HT1080 (cell line): ENCODE data around the gene HRH2. TPM values are rescaled to one million over a fixed set of nuclear protein-coding genes. Genes with fewer than 3 reads are reported as not detected.
"Not testable (repeated sequence)": the region's sequence is repeated elsewhere in the genome, so short reads cannot be mapped to it uniquely, and the experiment has no call there.

Experiments used
- DNase-seq: peaks from one replicate; pipeline ENCODE4 v3.0.0-alpha.2; 2015; ENCODE audit warnings: low read depth
- total RNA-seq: library from RNA; depleted of rRNA; stranded (reverse); fragments of >200 nt; shearing (Covaris generic); gene quantifications from 2 replicates; pipeline ENCODE4 v1.2.3, GENCODE V29; 2014

The HRH2 gene
- total RNA-seq, 1 experiment from 2014 or later = 4.1 TPM

DNA sequence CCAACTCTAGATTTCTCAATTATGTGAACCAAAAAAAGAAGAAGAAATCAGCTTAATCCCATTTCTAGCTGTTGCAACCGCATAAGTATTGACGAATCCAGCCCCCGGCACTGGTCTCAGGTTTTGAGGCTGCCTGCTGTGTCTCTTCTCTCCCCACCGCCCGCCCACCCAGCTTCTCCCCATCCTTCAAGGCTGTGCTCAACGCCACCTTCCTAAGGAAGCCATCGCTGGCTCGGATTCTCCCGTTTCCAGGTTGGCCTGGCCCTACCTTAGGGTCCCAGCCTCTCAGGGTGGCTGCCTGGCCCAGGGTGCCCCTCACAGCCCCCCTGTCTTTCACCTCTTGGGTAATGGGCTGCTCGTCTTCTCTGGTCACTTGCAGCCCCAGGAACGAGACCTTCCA lies 77.8 kb downstream of the HRH2 start:
- DNase-seq = no peak

DNA sequence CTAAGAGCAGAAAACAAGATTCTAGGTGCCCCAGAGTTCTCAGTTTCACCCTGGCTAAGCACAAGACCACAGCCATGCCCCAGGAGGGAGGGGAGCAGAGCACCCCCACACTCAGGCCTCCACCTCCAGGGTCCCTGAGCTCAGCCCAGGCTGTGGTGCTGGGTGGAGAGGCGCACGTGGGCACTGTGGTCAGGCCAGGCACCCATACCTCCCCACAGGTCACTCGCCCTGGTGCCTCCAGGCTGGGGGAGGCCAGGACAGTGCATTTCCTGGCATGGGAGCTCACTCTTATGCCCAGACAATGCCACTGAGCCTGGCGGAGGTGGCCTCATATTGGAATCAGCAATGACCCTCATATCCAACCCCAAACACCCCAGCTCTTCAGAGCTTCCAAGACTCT lies 78.8 kb downstream of the HRH2 start:
- no peak for DNase-seq

DNA sequence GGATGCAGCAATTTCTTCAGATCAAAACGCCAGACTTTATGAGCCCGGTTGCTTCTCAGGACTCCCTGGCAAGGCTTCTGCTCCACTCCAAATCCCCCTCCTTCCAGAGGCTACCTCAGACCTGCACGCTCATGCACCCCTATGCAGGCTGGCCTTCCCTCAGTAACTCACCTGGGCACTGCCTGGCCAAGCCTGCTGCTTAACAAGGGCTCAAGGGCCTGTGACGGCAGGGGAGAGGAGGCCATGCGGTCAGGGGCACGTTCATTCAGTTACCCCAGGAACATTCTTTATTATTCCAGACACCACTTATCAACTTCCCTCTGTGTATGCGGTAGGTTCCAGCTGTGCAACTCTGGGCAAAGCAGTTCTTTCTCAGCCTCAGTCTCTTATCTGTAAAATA lies 79.6 kb downstream of the HRH2 start:
- DNase-seq = no peak

DNA sequence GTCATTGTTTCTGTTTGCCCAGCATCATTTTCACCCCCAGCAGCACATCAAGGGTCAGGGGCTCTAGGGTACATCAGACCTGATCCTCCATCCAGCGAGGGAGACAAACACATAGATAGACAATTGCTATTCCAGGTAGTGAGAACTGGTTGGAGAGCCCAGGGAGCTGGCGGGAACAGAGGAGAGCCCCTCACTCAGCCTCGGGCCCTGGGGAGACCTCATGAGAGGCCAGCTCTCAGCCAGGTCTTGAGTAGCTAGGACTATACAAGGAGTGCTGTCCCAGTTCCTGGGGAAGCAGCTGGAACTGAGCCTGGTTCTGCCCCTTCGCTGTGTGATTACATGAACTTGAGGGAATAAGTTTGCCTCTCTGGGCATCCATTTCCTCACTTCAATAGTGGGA lies 80.3 kb downstream of the HRH2 start:
- no peak for DNase-seq

DNA sequence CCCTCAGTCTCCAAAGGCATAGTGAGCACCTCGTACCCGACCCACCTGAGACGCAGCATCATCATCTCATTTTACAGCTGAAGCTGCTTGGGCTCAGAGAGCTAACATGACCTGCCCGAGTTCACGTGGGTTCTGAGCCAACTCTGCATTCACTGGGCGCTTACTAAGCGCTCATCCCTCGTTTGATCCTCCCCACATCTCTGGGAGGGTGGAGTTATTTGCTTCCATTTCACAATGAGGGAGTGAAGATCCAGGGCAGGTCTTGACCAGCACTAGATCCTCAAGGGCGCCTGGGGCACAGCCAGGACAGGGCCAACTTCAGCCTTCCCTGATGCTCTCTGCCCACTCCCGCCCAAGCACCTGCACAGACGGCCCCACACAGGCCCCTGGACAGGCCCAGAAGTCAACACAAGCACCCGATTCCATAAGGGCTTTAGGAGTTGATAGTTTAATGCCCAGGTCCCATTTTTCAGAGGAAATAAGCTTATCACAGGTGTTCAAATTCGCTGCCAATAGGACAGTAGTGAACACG lies 80.8 kb downstream of the HRH2 start:
- no peak for DNase-seq

DNA sequence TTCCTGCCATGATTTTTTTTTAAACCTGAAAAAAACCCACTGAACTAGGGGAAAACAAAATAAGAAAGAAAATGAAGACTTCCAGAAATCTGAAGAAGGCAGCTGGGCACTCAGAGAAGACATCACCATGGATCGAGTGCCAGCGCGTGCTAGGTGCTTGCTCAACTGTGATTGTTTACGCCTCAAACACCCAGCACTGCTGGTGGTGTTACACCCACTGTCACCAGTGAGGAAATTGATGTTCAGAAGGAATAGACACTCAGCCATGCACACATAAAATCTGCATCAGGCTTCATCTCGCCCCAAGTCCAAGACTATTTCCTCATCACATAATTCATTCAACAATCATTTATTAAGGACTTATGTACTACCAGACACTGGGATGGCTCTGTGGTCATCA lies 82.1 kb downstream of the HRH2 start:
- no peak for DNase-seq

DNA sequence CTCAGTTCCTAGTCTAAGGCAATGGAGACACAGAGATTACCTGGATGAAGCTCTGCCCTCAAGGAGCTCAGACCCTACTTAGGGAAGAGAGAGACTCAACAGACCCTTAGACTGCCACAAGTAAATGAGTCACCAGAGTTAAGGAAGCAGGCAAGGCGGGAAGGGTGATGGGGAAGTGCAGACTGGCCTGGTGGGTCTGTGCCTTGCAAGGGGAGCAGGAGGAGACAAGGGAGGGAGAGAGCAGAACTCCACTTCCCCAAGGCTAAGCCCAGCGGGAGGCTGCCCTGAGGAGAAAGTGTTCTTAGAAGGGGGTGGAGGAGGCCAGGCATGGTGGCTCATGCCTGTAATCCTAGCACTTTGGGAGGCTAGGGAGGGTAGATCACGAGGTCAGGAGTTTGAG lies 83.7 kb downstream of the HRH2 start:
- no peak for DNase-seq

DNA sequence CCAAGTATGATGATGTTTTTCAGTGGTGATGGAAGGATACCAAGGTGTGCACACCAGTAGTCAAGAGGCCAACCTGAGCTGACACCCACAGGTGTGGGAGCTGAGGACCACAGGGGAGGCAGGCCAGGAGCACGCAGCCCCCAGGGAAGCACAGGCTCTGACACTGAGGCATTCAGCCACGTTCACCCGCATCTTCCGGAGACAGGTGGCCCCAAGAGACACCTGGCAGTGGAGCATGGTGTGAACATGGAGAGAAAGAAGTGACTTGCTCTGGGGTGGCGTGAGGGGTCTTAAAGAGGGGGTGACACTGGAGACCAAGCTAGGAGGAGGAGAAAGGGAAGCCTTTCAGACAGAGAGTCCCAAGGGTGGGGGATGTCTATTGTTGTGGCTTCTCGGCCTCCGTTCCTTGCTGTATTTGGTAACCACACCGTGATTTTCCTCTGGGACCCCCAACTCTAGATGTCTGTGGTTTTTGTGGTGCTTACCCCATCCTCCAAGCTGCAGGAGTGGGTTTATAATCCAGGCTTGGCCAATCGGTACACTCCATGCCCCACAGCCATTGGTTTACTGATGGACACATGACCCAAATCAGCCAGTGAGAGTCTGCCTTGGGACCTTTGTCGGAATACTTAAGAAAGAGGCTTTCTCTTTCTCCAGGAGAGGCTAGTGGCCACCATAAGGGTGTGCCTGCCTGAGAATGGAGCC lies 84.6 kb downstream of the HRH2 start:
- DNase-seq = no peak

DNA sequence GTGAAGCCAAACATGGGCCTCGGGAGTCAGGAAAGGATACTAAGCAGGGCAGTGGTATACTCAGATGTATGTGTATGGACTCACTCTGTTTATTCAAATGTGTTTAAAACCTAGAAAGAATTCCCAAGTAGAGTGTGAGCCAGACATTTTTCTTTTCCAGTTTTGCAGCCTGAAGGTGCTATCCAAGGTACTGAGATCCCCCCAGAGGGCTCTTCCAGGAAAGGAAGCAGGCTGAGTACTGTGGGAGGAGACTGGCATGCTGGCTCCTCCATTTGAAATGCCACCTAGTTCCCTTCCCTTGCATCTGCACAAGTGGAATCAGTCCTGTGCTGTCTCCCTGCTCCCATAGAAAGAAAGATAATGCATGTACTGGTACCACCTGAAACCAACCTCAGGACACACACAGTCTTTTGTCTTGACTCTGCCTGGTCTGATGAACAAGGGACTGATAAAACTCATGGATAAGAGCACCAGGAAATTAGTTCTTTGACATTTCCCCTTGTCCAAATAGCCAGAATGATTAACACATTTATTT lies 85.9 kb downstream of the HRH2 start:
- DNase-seq = peak; percentile 31

DNA sequence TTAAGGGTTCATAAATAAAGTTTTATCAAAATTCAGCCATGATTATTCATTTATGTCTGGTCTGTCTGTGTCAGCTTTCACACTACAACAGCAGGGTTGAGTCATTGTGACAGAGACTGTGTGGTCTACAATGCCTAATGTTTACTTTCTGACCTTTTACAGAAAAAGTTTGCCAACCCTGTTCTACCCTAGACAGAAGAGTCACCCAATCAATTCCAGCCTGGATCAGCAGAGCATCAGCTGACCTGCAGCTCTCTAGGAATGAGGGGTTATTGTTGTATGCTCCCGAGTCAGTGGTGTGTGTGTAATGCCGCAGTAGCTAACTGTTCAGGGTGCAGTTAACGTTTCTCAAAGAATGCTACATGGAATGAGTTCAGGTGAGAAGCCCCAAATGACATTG lies 87.3 kb downstream of the HRH2 start:
- peak; percentile 15 for DNase-seq

DNA sequence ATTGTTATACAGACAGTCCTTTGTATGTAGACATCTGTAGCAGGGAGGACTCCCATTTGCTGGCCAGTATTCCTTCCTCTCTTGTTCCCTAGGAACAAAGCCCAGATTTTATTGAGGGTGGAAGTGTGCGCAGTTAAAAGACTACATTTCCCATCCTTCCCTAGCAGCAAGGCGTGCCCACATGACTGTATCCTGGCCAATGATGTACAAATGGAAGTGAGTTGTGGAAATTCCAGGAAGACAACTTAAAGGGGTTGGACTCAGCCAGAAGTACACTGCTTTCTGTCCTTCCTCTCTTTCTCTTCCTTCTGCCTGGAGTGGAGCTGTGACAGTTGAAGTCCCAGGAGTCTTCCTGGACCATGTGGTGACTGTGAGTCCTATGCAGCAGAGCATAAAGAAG lies 89.0 kb downstream of the HRH2 start:
- DNase-seq = peak; percentile 48

DNA sequence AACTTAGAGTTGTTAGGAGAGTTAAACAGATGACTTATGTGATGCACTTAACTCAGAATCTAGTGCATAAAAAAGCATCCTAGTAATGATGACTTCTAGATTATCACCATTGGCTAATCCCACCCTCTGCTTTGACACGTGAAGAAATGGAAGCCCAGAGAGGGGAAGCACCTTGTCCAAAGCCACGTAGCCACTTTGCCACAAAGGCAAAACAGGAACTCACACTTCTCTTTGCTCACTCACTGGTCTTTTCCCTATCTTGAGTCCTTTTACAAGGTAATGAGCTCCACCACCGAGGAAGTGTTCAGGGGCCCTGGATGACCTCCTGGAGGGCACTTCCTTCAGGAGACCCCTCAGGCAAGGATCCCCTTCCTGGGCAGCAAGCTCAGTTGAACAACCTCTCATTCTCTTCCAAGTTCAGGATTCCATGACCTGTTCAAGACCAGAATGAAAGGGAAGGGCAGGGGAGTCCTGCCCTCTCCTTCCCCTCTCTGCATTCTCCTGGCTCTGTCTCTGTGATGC lies 89.7 kb downstream of the HRH2 start:
- DNase-seq = no peak

DNA sequence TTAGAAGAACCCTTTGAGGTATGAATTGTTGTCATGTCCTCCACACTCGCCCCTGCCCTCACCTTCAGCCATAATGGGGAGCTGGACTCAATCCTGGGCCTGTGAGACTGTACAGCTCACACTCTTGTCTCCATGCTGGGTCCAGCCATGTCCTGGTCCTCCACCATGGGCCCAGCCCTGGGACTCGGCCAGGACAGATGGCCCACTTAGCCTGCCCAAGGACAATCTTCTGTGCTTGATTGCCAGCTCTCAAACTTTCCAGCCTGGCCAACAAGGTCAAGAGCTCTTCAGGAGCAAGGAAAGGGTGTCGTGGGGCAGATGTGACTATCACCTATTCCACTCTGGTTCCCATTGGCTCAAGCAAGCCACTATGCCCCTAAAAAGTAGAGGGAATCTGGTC lies 90.8 kb downstream of the HRH2 start:
- DNase-seq = no peak

DNA sequence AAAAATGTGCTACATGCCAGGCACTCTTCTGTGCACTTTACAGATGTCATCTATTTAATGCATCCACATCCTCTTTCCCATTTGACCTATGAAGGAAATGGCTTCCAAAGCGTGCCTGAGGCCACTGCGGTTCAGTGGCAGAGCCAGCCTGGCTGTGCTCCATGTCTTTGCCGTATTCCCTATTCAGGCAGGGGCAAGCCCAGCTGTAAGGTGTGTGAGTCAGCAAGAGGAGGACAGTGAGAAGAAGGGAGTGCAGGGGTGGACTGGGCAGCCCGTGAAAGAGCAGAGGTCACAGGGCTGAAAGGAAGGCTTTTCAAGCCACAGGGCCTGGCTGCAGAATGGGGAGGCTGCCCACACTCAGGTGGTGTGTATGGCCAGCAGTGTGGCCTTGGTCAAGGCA lies 91.7 kb downstream of the HRH2 start:
- peak; percentile 64 for DNase-seq

DNA sequence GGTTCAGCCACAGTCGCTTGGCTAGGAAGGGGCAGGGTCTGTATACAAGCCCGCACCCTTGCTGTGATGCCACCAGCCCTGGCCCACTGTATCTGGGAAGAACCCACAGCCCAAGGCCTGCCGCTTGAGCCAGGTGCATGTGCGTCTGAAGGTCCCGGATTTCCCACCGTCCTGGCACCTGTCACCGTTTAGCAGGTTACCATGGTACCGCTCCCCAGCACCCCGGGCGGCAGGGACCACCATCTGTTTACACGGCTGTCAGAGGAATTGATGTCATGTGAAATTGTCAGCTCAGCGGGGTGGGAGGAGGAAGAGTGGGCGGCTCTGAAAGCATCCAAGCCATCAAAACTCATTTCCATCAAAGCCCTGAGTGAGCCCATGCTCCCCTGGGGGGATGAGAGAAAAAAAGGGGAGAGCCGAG lies 92.7 kb downstream of the HRH2 start:
- no peak for DNase-seq

DNA sequence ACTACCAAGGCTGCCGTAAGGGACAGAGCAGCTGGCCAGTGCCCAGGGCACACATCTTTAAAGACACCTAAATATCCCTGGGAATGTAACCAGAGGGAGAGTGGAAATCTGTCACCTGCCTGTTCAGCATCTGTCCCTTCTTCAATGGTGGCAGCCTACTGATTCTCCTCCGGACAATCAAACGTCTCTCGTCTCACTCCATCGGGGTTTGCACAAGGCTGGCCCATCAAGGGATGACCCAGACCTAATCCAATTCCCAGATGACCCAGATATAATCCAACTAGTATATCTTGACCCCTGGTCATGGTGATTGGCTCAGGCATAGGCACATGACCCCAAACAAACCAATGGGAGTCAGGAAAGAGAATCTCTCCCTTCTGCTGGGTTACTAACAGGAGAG lies 93.5 kb downstream of the HRH2 start:
- no peak for DNase-seq

DNA sequence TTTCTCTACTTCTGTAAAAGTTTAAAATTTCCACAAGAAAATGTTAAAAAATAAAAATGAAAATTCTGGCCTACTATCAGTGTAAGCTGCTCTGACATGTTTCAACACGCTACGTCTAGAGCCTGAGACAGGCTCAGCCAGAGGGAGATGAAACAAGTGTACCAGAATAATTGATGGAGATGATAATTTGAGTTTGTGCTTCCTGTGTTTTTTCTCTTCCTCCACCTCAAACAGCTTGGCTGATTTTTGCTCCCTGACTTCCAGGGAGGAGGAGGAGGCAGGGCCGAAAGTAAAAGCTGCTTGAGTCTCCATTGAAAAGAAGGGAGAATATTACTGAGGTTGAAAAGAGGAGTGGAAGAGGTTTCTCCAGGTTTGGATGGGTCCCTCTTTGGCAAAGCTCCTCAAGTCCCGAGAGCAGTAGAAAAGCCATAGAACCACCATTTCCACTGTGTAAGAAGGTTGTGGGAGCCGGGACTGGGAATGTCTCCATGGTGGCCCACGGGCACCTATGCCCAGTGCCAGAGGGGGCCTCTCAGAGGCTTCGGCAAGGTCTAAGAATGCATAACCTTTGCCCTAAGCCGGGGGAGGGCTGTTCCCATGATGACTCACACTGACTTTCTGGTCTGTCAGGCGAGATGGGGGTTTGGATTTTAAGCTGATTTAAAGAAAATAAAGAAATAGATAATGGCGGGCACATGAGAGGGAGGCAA lies 95.1 kb downstream of the HRH2 start:
- peak; percentile 44 for DNase-seq

DNA sequence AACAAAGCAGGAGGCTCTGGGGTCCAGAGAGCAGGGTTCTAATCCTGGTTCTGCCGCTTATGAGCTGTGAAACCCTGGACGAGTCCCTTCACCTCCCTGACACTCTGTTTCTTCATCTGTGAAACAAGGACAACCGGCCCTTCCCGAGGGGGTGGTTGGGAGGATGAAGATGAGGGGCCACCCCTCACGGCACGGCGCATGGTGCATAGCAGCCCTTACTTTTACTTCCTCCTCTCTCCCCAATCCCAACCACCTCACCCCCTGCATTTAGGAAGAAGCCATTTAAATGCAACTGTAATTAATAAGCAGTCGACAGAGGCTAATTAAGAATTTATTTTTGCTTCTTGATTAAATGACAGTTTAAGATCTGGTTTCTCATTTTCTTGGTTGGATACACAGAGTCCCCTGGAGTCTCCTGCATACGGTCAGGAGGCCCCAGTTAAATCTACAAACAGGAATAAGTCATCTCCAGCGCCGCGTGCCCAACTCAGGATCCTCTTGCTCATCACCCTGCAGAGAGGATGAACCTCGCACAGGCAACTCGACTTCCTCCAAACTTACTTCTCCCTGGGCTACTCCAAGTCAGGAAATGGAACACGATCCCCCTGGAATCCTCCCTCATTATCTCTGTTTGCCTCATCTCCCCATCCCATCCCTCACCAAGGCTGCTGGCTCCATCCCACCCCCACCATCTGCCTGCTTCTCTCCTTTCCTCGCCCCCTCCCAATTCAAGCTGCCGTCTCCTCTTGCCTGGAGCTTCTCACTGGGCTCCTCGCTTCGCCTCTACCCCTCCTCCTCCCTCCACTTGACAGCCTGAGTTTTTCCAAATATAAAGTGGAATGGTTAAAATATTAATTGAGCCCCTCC lies 95.9 kb downstream of the HRH2 start:
- peak; percentile 31 for DNase-seq

DNA sequence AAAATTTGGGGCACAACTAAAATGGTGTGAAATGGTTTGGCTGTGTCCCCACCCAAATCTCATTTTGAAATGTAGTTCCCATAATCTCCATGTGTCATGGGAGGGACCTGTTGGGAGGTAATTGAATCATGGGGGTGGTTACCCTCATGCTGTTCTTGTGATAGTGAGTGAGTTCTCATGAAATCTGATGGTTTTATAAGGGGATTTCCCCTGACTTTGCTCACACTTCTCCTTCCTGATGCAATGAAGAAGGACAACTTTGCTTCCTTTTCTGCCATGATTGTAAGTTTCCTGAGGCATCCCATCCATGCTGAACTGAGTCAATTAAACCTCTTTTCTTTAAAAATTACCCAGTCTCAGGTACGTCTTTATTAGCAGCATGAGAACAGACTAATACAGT lies 102.1 kb downstream of the HRH2 start:
- not testable (repeated sequence) for DNase-seq
